ENCODE data around the gene STAU1.

STAU1 gene

DNA sequence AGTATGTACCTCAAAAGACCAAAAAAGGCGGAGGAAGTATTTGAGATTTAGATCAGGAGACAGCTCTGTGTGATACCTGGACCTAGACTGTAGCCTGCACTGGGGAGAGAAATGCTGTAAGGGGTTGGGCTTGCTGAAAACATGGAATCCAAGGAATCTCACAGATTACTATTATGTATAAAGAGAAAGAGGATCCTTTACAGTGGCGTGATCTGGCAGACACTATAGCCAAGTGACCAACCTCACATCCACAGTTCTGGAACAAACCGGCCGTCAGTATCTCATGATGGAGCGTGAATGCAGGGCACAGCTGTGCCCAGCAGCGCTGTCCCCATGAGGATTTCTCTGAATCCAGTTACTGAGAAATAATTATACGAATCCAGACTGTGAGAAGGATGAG, 43.3 kb upstream of the STAU1 start:
- peaks cover 7 to 12% of the 10 kb centered on the region in 2 experiments for H3K4me1 ChIP-seq (ENCODE audit: control insufficient read depth in 1 of 2, insufficient read depth in 1 of 2, low read depth in 1 of 2, low read length in 1 of 2)
- H3K9me3 ChIP-seq: no peaks in the 10 kb centered on the region
- TF ChIP-seq, protein P1, sequence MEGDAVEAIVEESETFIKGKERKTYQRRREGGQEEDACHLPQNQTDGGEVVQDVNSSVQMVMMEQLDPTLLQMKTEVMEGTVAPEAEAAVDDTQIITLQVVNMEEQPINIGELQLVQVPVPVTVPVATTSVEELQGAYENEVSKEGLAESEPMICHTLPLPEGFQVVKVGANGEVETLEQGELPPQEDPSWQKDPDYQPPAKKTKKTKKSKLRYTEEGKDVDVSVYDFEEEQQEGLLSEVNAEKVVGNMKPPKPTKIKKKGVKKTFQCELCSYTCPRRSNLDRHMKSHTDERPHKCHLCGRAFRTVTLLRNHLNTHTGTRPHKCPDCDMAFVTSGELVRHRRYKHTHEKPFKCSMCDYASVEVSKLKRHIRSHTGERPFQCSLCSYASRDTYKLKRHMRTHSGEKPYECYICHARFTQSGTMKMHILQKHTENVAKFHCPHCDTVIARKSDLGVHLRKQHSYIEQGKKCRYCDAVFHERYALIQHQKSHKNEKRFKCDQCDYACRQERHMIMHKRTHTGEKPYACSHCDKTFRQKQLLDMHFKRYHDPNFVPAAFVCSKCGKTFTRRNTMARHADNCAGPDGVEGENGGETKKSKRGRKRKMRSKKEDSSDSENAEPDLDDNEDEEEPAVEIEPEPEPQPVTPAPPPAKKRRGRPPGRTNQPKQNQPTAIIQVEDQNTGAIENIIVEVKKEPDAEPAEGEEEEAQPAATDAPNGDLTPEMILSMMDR (IDR thresholded peaks at IDR 0.05): no peak
- peaks cover 83% of the 10 kb centered on the region for H3K36me3 ChIP-seq
- peak overlapping the region; percentile 70 for H3K27ac ChIP-seq
- no peaks in the 10 kb centered on the region for H3K27me3 ChIP-seq
- no peak overlapping the region for H3K4me3 ChIP-seq (ENCODE audit: low read depth in 1 of 2, low read length in 1 of 2)

DNA sequence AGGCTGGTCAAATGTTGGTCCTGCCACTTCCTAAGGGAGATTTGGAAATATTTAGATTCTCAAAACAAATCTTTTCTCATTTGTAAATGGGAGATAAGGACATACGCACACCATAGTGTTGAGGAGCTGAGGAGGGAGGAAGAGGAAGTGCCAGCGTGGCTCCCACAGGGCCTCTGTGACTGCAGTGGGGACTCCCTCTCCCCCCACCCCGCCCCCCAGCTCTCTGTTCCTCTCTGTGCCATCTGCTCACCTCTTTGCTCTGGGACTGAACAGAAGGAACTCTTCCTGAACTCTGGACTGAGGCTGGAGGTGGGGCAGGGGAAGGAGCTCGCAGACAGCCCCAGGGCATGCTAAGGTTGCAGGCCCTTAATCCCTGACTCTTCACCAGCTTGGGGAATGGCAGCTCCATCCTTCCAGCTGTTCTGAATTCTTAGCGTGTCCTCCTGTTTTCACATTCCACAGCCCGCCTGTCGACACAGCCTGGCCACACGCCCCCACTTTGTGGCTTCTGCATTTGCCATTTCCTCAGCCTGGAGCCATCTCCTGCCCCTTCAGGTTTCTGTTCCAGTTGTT, 42.5 kb upstream of the STAU1 start:
- Histone ChIP-seq H3K4me1 (ENCODE audit: control insufficient read depth in 1 of 2, insufficient read depth in 1 of 2, low read depth in 1 of 2, low read length in 1 of 2) (peaks cover 7 to 12% of the 10 kb centered on the region in 2 experiments), H3K36me3 (peaks cover 83% of the 10 kb centered on the region), H3K27ac (peak overlapping the region; percentile 70), H3K9me3 (no peaks in the 10 kb centered on the region), H3K4me3 (ENCODE audit: low read depth in 1 of 2, low read length in 1 of 2) (no peak overlapping the region), H3K27me3 (no peaks in the 10 kb centered on the region)
- TF ChIP-seq, protein P1 (IDR thresholded peaks at IDR 0.05): no peak

DNA sequence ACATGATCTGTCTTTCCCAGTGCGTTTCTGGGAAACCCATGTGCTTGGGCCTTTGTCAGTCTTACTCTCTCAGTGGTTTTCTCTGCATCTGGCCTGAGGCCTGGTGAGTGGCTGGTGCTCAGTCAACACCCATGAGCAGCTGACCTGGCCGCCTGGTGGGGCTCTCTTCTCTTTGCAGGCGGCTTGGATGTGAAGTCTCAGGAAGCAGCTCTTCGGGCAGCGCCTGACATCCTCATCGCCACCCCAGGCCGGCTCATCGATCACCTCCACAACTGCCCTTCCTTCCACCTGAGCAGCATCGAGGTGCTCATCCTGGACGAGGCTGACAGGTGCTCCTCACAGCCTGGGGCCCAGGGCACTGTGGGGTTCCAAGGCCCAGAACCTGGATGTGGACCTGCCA, 41.9 kb upstream of the STAU1 start:
- peak overlapping the region; percentile 70 for H3K27ac ChIP-seq
- H3K36me3 ChIP-seq: peaks cover 83% of the 10 kb centered on the region
- no peak overlapping the region for H3K4me3 ChIP-seq (ENCODE audit: low read depth in 1 of 2, low read length in 1 of 2)
- no peaks in the 10 kb centered on the region for H3K27me3 ChIP-seq
- peaks cover 7 to 12% of the 10 kb centered on the region in 2 experiments for H3K4me1 ChIP-seq (ENCODE audit: control insufficient read depth in 1 of 2, insufficient read depth in 1 of 2, low read depth in 1 of 2, low read length in 1 of 2)
- no peaks in the 10 kb centered on the region for H3K9me3 ChIP-seq
- TF ChIP-seq, protein P1 (IDR thresholded peaks at IDR 0.05): no peak

DNA sequence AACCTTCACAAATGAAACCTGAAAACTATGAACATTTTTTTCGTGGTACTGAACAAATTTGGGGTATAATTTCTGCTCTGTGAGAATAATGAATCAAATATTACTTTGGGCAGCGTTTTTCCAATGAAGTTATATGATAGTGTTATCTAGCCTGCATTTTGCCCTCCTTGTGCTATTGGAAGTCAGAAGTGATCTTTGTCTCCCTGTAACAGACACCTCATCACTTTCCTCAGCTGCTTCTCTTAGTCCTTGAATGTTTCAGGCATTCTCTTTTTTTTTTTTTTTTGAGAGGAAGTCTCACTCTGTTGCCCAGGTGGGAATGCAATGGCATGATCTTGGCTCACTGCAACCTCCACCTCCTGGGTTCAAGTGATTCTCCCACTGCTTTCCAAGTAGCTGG, 41.2 kb upstream of the STAU1 start:
- H3K4me1 ChIP-seq (ENCODE audit: control insufficient read depth in 1 of 2, insufficient read depth in 1 of 2, low read depth in 1 of 2, low read length in 1 of 2): peaks cover 7 to 12% of the 10 kb centered on the region in 2 experiments
- no peaks in the 10 kb centered on the region for H3K27me3 ChIP-seq
- no peak overlapping the region for H3K4me3 ChIP-seq (ENCODE audit: low read depth in 1 of 2, low read length in 1 of 2)
- H3K36me3 ChIP-seq: peaks cover 83% of the 10 kb centered on the region
- TF ChIP-seq, protein P1 (IDR thresholded peaks at IDR 0.05): no peak
- no peaks in the 10 kb centered on the region for H3K9me3 ChIP-seq
- H3K27ac ChIP-seq: no peak overlapping the region

DNA sequence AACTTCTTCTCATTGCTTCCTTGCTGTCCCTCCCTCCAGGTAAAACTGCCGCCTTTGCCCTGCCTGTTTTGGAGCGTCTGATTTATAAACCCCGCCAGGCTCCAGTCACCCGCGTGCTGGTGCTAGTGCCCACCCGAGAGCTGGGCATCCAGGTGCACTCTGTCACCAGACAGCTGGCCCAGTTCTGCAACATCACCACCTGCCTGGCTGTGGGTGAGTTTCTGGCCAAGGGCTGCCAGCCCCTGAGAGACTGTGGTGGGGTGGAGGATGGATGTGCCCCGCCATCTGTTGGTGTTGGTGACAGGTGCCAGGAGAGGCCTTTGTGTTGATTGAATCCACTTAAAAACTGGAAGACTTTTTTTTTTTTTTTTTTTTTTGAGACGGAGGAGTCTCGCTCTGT, 40.5 kb upstream of the STAU1 start:
- no peaks in the 10 kb centered on the region for H3K9me3 ChIP-seq
- H3K4me3 ChIP-seq (ENCODE audit: low read depth in 1 of 2, low read length in 1 of 2): no peak overlapping the region
- TF ChIP-seq, protein P1 (IDR thresholded peaks at IDR 0.05): no peak
- H3K4me1 ChIP-seq (ENCODE audit: control insufficient read depth in 1 of 2, insufficient read depth in 1 of 2, low read depth in 1 of 2, low read length in 1 of 2): peaks cover 7 to 12% of the 10 kb centered on the region in 2 experiments
- H3K36me3 ChIP-seq: peaks cover 83% of the 10 kb centered on the region
- no peaks in the 10 kb centered on the region for H3K27me3 ChIP-seq
- no peak overlapping the region for H3K27ac ChIP-seq

Measured in neutrophil (primary cell).